Thoracic aorta (tissue), 2 donors: Measurements from ENCODE around the gene RTN3. TPM values are rescaled to one million over a fixed set of nuclear protein-coding genes. Genes with fewer than 3 reads are reported as not detected.
"Not testable (repeated sequence)": the region's sequence is repeated elsewhere in the genome, so short reads cannot be mapped to it uniquely, and the experiment has no call there.

Experiments
- ATAC-seq: fragments of 150-250 bp; one replicate; pipeline ENCODE4 v1.8.0; 2017; ENCODE audit warnings: low read depth; ENCODE audit not compliant: insufficient number of reproducible peaks, low FRiP score
- DNase-seq: peaks from one replicate; pipeline ENCODE4 v3.0.0-alpha.2; 2020; ENCODE audit warnings: low spot score
- H3K27ac ChIP-seq, 2 donors: fragments of 200-600 bp; sonication (generic); 1 replicate in 1 of 2; 2 replicates in 1 of 2; pipeline ENCODE4 v1.5.1; 2016; ENCODE audit warnings: mild to moderate bottlenecking in 2 of 2, moderate library complexity in 2 of 2
- H3K27me3 ChIP-seq: fragments of 200-600 bp; sonication (generic); replicated peaks from 2 replicates; pipeline ENCODE4 v1.6.0; 2016; ENCODE audit warnings: mild to moderate bottlenecking; ENCODE audit not compliant: insufficient read depth
- H3K36me3 ChIP-seq: fragments of 200-600 bp; sonication (generic); one replicate; pipeline ENCODE4 v1.5.1; 2016
- H3K4me1 ChIP-seq, 2 donors: fragments of 200-600 bp; sonication (generic); 1 replicate in 1 of 2; 2 replicates in 1 of 2; pipeline versions ENCODE4 v1.5.1 to v1.6.0; 2016; ENCODE audit warnings: low read depth in 2 of 2, mild to moderate bottlenecking in 1 of 2; ENCODE audit not compliant: control insufficient read depth in 1 of 2
- H3K4me3 ChIP-seq: fragments of 200-600 bp; sonication (generic); 2 replicates; pipeline ENCODE4 v1.5.1; 2016; ENCODE audit warnings: mild to moderate bottlenecking
- H3K9me3 ChIP-seq: fragments of 200-600 bp; sonication (generic); 2 replicates; pipeline ENCODE4 v1.5.1; 2016
- total RNA-seq, 2 donors: library from RNA; depleted of rRNA; stranded (reverse); fragments of >200 nt; gene quantifications; one replicate each; pipeline versions ENCODE4 v1.1.0 to v1.2.3, GENCODE V29; 2016
- TF ChIP-seq, protein P1 (sequence below): fragments of 200-600 bp; sonication (generic); IDR thresholded peaks from one replicate; pipeline ENCODE4 v1.5.1; 2019; ENCODE audit warnings: antibody characterized with exemption

The RTN3 gene, protein sequence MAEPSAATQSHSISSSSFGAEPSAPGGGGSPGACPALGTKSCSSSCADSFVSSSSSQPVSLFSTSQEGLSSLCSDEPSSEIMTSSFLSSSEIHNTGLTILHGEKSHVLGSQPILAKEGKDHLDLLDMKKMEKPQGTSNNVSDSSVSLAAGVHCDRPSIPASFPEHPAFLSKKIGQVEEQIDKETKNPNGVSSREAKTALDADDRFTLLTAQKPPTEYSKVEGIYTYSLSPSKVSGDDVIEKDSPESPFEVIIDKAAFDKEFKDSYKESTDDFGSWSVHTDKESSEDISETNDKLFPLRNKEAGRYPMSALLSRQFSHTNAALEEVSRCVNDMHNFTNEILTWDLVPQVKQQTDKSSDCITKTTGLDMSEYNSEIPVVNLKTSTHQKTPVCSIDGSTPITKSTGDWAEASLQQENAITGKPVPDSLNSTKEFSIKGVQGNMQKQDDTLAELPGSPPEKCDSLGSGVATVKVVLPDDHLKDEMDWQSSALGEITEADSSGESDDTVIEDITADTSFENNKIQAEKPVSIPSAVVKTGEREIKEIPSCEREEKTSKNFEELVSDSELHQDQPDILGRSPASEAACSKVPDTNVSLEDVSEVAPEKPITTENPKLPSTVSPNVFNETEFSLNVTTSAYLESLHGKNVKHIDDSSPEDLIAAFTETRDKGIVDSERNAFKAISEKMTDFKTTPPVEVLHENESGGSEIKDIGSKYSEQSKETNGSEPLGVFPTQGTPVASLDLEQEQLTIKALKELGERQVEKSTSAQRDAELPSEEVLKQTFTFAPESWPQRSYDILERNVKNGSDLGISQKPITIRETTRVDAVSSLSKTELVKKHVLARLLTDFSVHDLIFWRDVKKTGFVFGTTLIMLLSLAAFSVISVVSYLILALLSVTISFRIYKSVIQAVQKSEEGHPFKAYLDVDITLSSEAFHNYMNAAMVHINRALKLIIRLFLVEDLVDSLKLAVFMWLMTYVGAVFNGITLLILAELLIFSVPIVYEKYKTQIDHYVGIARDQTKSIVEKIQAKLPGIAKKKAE
- total RNA-seq: 10 to 100 TPM; 75.1 to 91.1 TPM

GRCh38 chr11:63681321-63682065, at the start of gene RTN3:
TSS of gene RTN3 (plus strand) at chr11:63681500. CDS start at chr11:63681637, 137 bp downstream.
- no peaks in the 10 kb centered on the region for H3K27me3 ChIP-seq
- ATAC-seq: peak; percentile 90
- peak; percentile 68 for DNase-seq
- H3K36me3 ChIP-seq: no peaks in the 10 kb centered on the region
- H3K9me3 ChIP-seq: no peaks in the 10 kb centered on the region
- H3K27ac ChIP-seq: peak within 1 kb of the TSS; percentile 95
- TF ChIP-seq, protein P1, sequence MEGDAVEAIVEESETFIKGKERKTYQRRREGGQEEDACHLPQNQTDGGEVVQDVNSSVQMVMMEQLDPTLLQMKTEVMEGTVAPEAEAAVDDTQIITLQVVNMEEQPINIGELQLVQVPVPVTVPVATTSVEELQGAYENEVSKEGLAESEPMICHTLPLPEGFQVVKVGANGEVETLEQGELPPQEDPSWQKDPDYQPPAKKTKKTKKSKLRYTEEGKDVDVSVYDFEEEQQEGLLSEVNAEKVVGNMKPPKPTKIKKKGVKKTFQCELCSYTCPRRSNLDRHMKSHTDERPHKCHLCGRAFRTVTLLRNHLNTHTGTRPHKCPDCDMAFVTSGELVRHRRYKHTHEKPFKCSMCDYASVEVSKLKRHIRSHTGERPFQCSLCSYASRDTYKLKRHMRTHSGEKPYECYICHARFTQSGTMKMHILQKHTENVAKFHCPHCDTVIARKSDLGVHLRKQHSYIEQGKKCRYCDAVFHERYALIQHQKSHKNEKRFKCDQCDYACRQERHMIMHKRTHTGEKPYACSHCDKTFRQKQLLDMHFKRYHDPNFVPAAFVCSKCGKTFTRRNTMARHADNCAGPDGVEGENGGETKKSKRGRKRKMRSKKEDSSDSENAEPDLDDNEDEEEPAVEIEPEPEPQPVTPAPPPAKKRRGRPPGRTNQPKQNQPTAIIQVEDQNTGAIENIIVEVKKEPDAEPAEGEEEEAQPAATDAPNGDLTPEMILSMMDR: no peak
- peak within 1 kb of the TSS; percentile 99 for H3K4me3 ChIP-seq
- peaks cover 4 to 35% of the 10 kb centered on the region in 2 donors for H3K4me1 ChIP-seq

DNA sequence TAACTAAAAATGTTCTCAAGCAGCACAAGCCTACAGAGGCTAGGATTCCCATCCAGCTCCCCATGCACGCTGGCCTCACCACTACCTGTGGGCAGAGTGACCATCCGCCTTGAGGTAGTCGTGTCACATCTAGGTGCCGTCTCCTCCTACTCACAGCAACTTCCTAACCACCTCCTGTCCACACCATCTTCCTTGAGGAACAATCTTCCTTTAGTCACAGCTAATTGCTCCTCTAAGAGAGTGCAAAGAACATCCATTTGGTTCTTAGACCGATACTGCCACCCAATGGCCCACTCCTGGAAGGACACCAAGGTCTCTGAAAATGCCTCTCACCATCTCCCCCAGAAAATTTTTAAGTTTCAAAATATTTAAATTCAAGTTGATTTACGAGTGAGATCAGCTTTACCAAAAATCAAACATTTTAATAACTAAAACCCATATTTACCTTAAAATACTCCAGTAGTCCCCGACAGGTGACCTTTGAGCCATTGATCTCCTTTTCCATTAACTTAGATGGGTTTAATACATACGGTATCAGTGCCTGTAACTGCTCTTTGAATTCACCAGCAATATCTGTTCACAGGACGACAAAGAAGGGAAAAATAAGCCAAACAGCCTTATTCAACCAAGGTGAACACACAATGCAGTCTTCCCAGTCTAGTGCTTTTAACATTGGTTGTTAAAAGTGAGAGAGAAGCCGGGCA, 45.4 kb upstream of the RTN3 start:
- DNase-seq (no peak), ATAC-seq (no peak)
- Histone ChIP-seq H3K9me3 (no peaks in the 10 kb centered on the region), H3K4me1 (no peaks in the 10 kb centered on the region), H3K4me3 (no peak overlapping the region), H3K27ac (no peak overlapping the region), H3K27me3 (no peaks in the 10 kb centered on the region), H3K36me3 (peaks cover 24% of the 10 kb centered on the region)
- TF ChIP-seq, protein P1: peak; percentile 66

- not testable (repeated sequence) for ATAC-seq, H3K27ac ChIP-seq, H3K4me1 ChIP-seq, H3K9me3 ChIP-seq, H3K27me3 ChIP-seq, DNase-seq, H3K4me3 ChIP-seq
- H3K36me3 ChIP-seq: peaks cover 17% of the 10 kb centered on the region
Observed at GRCh38 chr11:63638436-63638835, 42.9 kb upstream of the RTN3 start.

DNA sequence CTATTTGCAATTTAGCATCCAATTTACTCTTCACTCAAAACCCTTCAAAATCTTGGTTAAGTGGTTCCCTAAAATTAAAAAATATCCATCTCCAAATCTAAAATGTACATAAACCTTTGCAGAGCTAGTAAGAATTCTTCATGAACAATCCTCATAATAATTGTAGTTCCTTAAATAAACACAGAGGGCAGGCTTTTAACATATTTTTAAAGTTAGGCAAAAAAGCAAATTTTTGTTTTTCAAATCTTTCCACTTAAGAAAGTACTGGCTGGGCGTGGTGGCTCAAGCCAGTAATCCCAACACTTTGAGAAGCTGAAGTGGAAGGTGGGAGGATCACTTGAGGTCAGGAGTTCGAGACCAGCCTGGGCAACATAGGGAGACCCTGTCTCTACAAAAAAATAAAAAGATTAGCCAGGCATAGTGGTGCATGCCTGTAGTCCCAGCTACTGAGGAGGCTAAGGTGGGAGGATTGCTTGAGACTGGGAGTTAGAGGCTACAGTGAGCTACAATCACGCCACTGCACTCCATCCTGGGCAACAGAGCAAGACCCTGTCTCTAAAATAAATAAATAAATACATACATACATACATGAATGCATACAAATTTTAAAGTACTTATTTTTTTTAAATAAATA, 42.0 kb upstream of the RTN3 start:
- Histone ChIP-seq H3K4me1 (peaks cover 0 to 7% of the 10 kb centered on the region in 2 donors), H3K9me3 (no peaks in the 10 kb centered on the region), H3K36me3 (peaks cover 18% of the 10 kb centered on the region), H3K4me3 (no peak overlapping the region), H3K27ac (peak overlapping the region in 1 of 2 donors; percentile 41), H3K27me3 (no peaks in the 10 kb centered on the region)
- TF ChIP-seq, protein P1: peak; percentile 30
- ATAC-seq (no peak), DNase-seq (no peak)
